Prostate gland (tissue), 2 donors: Measurements from ENCODE around the gene PCSK6. TPM values are rescaled to one million over a fixed set of nuclear protein-coding genes. Genes with fewer than 3 reads are reported as not detected.

Experiments
- DNase-seq: peaks from one replicate; pipeline ENCODE4 v3.0.0-alpha.2; 2019; ENCODE audit warnings: low spot score
- H3K27ac ChIP-seq, 2 donors: fragments of 200-600 bp; sonication (generic); 2 replicates each; pipeline ENCODE4 v1.5.1; 2017 to 2019
- H3K27me3 ChIP-seq: fragments of 200-600 bp; sonication (generic); replicated peaks from 2 replicates; pipeline ENCODE4 v1.5.1; 2019; ENCODE audit not compliant: insufficient read depth
- H3K36me3 ChIP-seq, 2 donors: fragments of 200-600 bp; sonication (generic); 1 replicate in 1 of 2; 2 replicates in 1 of 2; pipeline versions ENCODE4 v1.5.1 to v1.8.1; 2017 to 2019
- H3K4me1 ChIP-seq: fragments of 200-600 bp; sonication (generic); replicated peaks from 2 replicates; pipeline ENCODE4 v1.5.1; 2019
- H3K4me3 ChIP-seq, 2 donors: fragments of 200-600 bp; sonication (generic); 2 replicates each; pipeline ENCODE4 v1.5.1; 2017 to 2019
- H3K9me3 ChIP-seq: fragments of 200-600 bp; sonication (generic); 2 replicates; pipeline ENCODE4 v1.5.1; 2017
- CTCF ChIP-seq, 4 experiments: fragments of 200-600 bp in 2 of 4; fragments of 450-650 bp in 2 of 4; sonication (generic) in 2 of 4; IDR thresholded peaks; 1 replicate in 3 of 4; 2 replicates in 1 of 4; pipeline ENCODE4 v1.5.1; 2016 to 2019; ENCODE audit warnings: antibody characterized with exemption in 4 of 4, mild to moderate bottlenecking in 2 of 4, moderate library complexity in 2 of 4
- POLR2A ChIP-seq: fragments of 450-650 bp; IDR thresholded peaks from one replicate; pipeline ENCODE4 v1.6.1; 2016; ENCODE audit warnings: antibody characterized with exemption, mild to moderate bottlenecking
- POLR2AphosphoS5 ChIP-seq: sonication (generic); formaldehyde crosslinking; IDR thresholded peaks from one replicate; pipeline ENCODE4 v1.6.1; 2017; ENCODE audit warnings: antibody characterized with exemption
- WGBS: methylation state at CpG from one replicate; pipeline ENCODE4 v1.1.5; 2018; 5-methylcytosine and 5-hydroxymethylcytosine counted together
- intact Hi-C: fragments of 100-400 bp; cut with DNase I; formaldehyde crosslinking; loops from one replicate; pipeline ENCODE4 v1.14.2; 2022
- total RNA-seq, 2 donors: library from RNA; depleted of rRNA; stranded (reverse); fragments of >200 nt; gene quantifications; one replicate each; pipeline ENCODE4 v1.1.0, GENCODE V29; 2016

Gene PCSK6
- total RNA-seq, 2 donors from 2014 or later: 4.4 to 84.1 TPM

- no peak for DNase-seq
- H3K36me3 ChIP-seq: no peaks in the 10 kb centered on the region
- no peaks in the 10 kb centered on the region for H3K4me1 ChIP-seq
- TF ChIP-seq POLR2AphosphoS5 (no peak), CTCF (IDR thresholded peaks at IDR 0.05) (no peak), POLR2A (no peak)
- intact Hi-C loops: no loop called here
- 84% methylated on average over 10 of the region's 10 CpGs for WGBS
- H3K27me3 ChIP-seq: no peaks in the 10 kb centered on the region
- no peak overlapping the region for H3K27ac ChIP-seq
- H3K9me3 ChIP-seq: no peaks in the 10 kb centered on the region
- H3K4me3 ChIP-seq: no peak overlapping the region
Observed at GRCh38 chr15:101306341-101307047, 183.0 kb downstream of the PCSK6 start.

GRCh38 chr15:101305820-101306255 lies 183.7 kb downstream of the PCSK6 start:
- 81% methylated on average over 8 of the region's 8 CpGs for WGBS

GRCh38 chr15:101303408-101303807 lies 186.1 kb downstream of the PCSK6 start:
- Histone ChIP-seq H3K4me1 (no peaks in the 10 kb centered on the region), H3K27me3 (no peaks in the 10 kb centered on the region), H3K4me3 (no peak overlapping the region), H3K27ac (no peak overlapping the region), H3K9me3 (no peaks in the 10 kb centered on the region), H3K36me3 (no peaks in the 10 kb centered on the region)
- WGBS: 77% methylated on average over 4 of the region's 4 CpGs
- no peak for TF ChIP-seq POLR2A
- no peak for TF ChIP-seq POLR2AphosphoS5
- no peak for TF ChIP-seq CTCF (IDR thresholded peaks at IDR 0.05)
- DNase-seq: no peak
- intact Hi-C loops: loop anchor here (5.0 kb wide), 1 partner anchor 199 kb away; no protein-coding TSS in a partner anchor

More at GRCh38 chr15:101305820-101306255, 183.7 kb downstream of the PCSK6 start:
- no peak for TF ChIP-seq POLR2AphosphoS5
- no peak for TF ChIP-seq POLR2A
- TF ChIP-seq CTCF (IDR thresholded peaks at IDR 0.05): no peak
- H3K36me3 ChIP-seq: no peaks in the 10 kb centered on the region
- no peaks in the 10 kb centered on the region for H3K27me3 ChIP-seq
- no peak for DNase-seq
- intact Hi-C loops: no loop called here
- no peak overlapping the region for H3K27ac ChIP-seq
- no peaks in the 10 kb centered on the region for H3K4me1 ChIP-seq
- no peak overlapping the region for H3K4me3 ChIP-seq
- no peaks in the 10 kb centered on the region for H3K9me3 ChIP-seq

- Histone ChIP-seq H3K27me3 (no peaks in the 10 kb centered on the region), H3K27ac (no peak overlapping the region), H3K9me3 (no peaks in the 10 kb centered on the region), H3K4me3 (no peak overlapping the region), H3K4me1 (no peaks in the 10 kb centered on the region), H3K36me3 (no peaks in the 10 kb centered on the region)
- DNase-seq: no peak
- TF ChIP-seq CTCF (IDR thresholded peaks at IDR 0.05): no peak
- no peak for TF ChIP-seq POLR2A
- TF ChIP-seq POLR2AphosphoS5: no peak
- intact Hi-C loops: no loop called here
- 86% methylated on average over 9 of the region's 9 CpGs for WGBS
Observed at GRCh38 chr15:101296418-101297405, 192.8 kb downstream of the PCSK6 start.
